ENCODE measurements around the gene TTLL9. TPM values are rescaled to one million over a fixed set of nuclear protein-coding genes. Genes with fewer than 3 reads are reported as not detected.

The TTLL9 gene, protein sequence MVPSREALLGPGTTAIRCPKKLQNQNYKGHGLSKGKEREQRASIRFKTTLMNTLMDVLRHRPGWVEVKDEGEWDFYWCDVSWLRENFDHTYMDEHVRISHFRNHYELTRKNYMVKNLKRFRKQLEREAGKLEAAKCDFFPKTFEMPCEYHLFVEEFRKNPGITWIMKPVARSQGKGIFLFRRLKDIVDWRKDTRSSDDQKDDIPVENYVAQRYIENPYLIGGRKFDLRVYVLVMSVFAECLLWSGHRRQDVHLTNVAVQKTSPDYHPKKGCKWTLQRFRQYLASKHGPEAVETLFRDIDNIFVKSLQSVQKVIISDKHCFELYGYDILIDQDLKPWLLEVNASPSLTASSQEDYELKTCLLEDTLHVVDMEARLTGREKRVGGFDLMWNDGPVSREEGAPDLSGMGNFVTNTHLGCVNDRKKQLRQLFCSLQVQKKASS
- under 1 TPM in 1 of 4 donors, not detected in 3; 0.16 TPM for total RNA-seq

DNA sequence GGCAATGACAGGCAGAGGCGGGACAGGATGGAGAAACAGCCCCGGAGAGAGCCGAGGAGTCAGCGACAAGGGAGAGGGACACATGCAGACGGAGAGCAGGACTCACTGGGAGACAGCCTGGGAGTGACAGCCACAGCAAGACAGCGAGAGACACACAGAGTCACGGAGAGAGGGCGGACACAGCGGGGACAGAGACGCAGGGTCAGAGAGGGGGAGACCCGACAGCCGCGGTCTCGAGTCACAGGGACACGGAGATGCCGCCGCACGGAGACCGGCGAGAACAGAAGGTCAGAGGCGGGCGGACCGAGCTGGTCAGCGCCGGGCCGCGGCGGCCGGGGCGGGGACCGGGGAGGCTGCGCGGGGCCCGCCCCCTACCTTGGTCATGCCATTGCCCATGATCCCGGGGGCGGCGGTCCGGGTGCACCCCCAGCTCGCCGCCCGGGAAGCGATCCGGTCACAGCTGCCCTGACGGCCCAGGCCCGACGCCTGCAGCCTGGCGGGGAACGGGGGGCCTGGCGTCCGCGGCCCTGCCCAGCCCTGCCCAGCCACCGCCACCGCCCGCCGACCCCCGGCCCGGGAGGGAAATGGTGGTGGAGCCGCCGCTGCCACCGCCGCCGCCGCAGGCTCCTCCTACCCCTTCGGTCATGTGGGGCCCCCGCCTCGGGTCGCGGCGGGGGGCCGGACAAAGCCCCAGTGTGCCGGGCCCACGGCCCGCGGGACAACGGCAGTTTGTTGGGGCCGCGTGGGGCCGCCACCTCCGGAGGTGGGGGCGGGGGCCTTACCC, at the start of gene TTLL9, which contains the start of gene DUSP15:
Gene TTLL9 (plus strand): TSS at position 693 of the 784 bp plus-strand sequence. CDS start 493 bp downstream, outside the sequence.
Gene DUSP15 (minus strand): TSS at position 586 of the 784 bp plus-strand sequence. CDS start 190 bp downstream, at position 396.
- H3K4me3 ChIP-seq (ENCODE audit: low read depth, poor library complexity, severe bottlenecking): peak within 1 kb of the TSS; percentile 47
- TF ChIP-seq POLR2A (IDR thresholded peaks at IDR 0.05): no peak
- TF ChIP-seq, protein P1, sequence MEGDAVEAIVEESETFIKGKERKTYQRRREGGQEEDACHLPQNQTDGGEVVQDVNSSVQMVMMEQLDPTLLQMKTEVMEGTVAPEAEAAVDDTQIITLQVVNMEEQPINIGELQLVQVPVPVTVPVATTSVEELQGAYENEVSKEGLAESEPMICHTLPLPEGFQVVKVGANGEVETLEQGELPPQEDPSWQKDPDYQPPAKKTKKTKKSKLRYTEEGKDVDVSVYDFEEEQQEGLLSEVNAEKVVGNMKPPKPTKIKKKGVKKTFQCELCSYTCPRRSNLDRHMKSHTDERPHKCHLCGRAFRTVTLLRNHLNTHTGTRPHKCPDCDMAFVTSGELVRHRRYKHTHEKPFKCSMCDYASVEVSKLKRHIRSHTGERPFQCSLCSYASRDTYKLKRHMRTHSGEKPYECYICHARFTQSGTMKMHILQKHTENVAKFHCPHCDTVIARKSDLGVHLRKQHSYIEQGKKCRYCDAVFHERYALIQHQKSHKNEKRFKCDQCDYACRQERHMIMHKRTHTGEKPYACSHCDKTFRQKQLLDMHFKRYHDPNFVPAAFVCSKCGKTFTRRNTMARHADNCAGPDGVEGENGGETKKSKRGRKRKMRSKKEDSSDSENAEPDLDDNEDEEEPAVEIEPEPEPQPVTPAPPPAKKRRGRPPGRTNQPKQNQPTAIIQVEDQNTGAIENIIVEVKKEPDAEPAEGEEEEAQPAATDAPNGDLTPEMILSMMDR (IDR thresholded peaks at IDR 0.05): no peak
- intact Hi-C loops (cut with DNase I; ENCODE audit: low total_unique reads): no loop called here
- peak in 1 of 2 donors; percentile 89 for DNase-seq (ENCODE audit: low spot score in 2 of 2)
- WGBS, 2 donors: 1 to 2% methylated on average over 37 to 63 of the region's 80 CpGs

DNA sequence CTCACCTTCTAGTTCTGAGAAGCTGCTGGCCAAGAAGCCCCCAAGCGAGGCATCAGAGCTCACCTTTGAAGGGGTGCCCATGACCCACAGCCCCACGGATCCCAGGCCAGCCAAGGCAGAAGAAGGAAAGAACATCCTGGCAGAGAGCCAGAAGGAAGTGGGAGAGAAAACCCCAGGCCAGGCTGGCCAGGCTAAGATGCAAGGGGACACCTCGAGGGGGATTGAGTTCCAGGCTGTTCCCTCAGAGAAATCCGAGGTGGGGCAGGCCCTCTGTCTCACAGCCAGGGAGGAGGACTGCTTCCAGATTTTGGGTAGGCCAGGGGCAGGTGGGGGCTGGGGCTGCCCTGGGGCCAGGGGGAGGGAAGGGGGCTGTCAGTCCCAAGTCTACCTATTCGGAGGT, 49.0 kb upstream of the TTLL9 start:
- no peak overlapping the region for H3K4me3 ChIP-seq (ENCODE audit: low read depth, poor library complexity, severe bottlenecking)
- intact Hi-C loops (cut with DNase I; ENCODE audit: low total_unique reads): loop anchor here (5.0 kb wide), 1 partner anchor 211 kb away; no protein-coding TSS in a partner anchor
- TF ChIP-seq, protein P1 (IDR thresholded peaks at IDR 0.05): no peak
- TF ChIP-seq POLR2A (IDR thresholded peaks at IDR 0.05): no peak
- WGBS, 2 donors: 57 to 62% methylated on average over 5 of the region's 5 CpGs
- no peak for DNase-seq (ENCODE audit: low spot score in 2 of 2)

DNA sequence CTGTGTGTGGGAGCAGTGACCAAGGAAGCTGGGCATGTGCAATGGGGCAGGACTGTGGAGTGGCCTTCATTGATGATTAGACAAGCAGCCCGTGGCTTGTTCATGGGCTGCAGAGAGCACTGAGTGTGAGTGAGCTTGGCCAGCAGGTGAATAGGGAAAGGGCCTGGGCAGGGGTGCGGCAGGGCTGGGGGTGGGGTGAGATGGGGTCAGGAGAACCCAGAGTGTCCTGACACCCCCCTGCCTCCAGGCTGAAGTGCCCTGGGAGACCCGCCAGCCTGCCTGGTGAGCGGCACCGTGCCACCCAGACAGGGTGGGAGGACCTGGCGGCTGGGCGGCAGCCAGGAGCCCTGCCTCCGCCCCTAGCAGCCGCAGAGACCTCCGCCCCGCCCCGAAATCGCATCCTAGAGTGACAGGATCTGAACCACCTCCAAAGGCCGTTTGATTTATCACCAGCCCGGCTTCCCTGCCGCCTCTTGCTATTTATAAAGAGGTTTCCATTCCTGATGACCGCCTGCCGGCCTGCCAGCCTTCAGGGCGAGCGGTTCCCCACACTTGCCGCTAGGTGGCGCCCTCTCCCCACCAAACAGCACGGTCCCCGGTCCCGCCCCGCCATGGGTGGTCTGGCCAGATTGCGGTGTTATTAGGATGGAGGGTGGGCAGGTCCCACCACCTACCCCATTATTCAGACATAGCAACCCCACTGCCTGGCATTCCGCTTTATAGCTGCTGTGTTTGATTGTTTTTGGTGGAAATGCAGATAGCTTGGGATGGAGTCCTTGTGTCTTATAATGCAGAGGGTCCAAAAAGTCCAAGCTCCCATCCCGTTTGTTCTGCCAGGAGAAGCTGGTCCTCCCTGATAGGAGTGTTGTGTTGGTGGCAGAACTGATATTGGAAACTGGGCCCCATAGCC, 47.8 kb upstream of the TTLL9 start:
- H3K4me3 ChIP-seq (ENCODE audit: low read depth, poor library complexity, severe bottlenecking): no peak overlapping the region
- 3% methylated on average over 21 to 28 of the region's 29 CpGs for WGBS, 2 donors
- DNase-seq (ENCODE audit: low spot score in 2 of 2): peak; percentile 55 to 95
- intact Hi-C loops (cut with DNase I; ENCODE audit: low total_unique reads): loop anchor here (5.0 kb wide), 1 partner anchor 210 kb away; no protein-coding TSS in a partner anchor
- TF ChIP-seq, protein P1 (IDR thresholded peaks at IDR 0.05): peak in 2 of 3 donors; percentile 41 to 93
- TF ChIP-seq POLR2A (IDR thresholded peaks at IDR 0.05): no peak

DNA sequence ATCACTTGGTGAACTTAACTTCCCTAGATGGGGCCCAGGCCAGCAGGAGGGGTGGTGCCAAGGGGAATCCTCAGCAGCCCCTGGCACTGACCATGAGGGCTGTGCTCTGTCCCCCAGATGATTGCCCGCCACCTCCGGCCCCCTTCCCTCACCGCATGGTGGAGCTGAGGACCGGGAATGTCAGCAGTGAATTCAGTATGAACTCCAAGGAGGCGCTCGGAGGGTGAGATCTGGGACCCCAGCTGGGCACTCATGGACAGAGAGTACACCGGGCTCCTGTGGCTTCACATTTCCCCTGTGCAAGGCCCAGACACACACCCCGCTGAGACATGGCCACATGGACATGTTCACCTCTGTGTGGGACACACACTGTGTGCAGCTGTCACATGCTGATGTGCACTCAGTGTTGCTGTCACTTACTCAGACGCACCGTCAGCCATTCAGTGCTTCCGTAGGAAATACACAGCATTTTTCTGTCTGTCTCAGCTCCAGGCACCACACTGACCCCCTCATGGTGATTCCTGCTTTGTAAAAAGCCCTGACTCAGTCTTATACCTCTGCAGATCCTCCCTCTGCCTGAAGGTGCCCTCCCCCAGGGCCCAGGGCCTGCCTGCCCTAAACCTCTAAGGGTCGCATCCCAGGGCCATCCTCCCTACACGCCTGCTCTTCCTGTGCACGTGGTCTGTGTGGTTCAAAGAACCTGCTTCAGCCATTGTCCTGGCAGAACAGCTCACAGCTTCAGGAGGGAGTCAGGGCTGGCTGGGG, 46.9 kb upstream of the TTLL9 start:
- no peak overlapping the region for H3K4me3 ChIP-seq (ENCODE audit: low read depth, poor library complexity, severe bottlenecking)
- DNase-seq (ENCODE audit: low spot score in 2 of 2): no peak
- intact Hi-C loops (cut with DNase I; ENCODE audit: low total_unique reads): loop anchor here (5.0 kb wide), 1 partner anchor 209 kb away; no protein-coding TSS in a partner anchor
- TF ChIP-seq, protein P1 (IDR thresholded peaks at IDR 0.05): no peak
- no peak for TF ChIP-seq POLR2A (IDR thresholded peaks at IDR 0.05)
- 70 to 81% methylated on average over 13 of the region's 14 CpGs for WGBS, 2 donors

All from lower leg skin (tissue), 4 donors.